GOT3 (cell line): ENCODE data around the gene GSTM4.
A peak's percentile ranks its signal among the peaks of the same experiment; 100 is the strongest.
"Not testable (repeated sequence)": the region's sequence is repeated elsewhere in the genome, so short reads cannot be mapped to it uniquely, and the experiment has no call there.

Experiments used
- DNase-seq: peaks from one replicate; lab custom pipeline; 2025; ENCODE audit warnings: mixed read lengths; lab: John Stamatoyannopoulos, UW

Gene GSTM4

GRCh38 chr1:109637446-109637845 lies 18.5 kb upstream of the GSTM4 start:
- DNase-seq: no peak

- DNase-seq: no peak
Measured at GRCh38 chr1:109639063-109639840, 16.6 kb upstream of the GSTM4 start.

- DNase-seq: no peak
Measured at GRCh38 chr1:109639841-109640184, 16.1 kb upstream of the GSTM4 start.

DNA sequence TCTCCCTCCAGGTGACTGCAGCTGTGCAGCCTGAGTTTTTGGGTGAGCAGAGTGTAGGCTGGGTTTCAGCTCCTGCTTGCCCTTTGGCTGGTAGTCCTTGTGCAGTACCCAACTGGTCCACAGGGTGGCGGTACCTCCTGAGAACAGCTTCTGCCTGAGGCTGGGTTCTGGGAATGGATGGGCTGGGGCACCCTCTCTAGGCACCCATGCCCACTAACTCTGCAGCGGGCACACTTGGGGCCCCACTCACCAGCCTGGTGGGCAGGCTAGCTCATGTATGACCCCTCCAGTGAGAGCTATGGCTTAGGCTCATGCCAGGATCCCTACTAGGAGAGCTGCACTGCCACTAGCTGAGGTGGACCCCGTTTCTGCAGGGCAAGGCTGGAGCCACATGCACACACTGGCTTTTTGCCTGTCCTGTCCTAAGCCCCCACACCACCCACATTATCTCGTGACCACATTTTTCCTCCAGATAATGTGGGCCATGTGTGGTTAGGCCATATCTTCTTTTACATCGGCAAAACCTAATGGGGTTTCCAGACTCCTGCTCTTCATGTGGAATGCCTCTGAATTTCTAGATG lies 15.5 kb upstream of the GSTM4 start:
- no peak for DNase-seq

DNA sequence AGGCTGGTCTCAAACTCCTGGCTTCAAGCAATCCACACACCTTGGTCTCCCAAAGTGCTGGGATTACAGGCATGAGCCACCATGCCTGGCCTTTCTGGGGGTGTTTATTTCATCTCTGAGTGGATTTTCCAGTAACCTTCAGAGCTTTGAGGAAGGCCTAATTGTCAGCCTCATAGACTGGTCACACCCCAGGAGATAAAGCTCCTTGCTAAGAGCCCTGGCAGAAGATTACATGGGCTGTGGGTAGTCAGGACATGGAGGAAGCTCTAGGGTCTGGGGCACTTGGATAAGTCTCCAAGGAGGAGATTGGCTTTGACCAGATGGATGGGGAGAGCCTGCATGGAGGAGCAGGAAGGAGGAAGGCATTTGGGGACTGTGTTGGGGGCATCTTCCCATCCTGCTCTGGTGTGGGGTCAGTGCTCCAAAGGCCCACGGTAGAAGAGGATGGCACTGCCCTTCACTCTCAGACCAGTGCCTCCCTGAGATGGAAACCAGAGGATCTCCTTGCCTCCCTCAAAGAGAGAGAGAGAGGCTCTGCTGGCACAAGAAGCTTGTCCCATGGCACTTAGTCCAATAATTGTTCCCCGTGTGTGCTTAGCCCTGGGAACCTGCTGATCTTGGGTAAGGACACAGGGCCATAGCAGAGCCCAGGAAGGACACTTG lies 14.7 kb upstream of the GSTM4 start:
- DNase-seq: no peak

DNA sequence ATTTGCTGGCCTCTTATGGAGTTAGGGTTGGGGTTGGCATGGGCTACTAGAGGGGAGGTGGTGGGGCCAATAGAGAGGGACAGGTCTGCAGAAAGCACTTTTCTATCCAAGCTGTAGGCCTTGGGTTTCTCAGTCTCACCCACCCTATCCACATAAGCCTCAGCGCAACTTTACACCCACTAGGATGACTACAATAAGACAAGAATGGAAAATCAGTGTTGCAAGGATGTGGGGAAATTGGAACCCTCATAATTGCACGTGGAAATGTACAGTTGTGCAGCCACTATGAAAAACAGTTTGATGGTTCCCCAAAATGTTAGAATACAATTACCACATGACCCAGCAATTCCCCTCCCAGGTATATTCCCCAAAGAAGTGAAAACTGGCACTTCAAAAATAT lies 14.0 kb upstream of the GSTM4 start:
- DNase-seq: no peak

DNA sequence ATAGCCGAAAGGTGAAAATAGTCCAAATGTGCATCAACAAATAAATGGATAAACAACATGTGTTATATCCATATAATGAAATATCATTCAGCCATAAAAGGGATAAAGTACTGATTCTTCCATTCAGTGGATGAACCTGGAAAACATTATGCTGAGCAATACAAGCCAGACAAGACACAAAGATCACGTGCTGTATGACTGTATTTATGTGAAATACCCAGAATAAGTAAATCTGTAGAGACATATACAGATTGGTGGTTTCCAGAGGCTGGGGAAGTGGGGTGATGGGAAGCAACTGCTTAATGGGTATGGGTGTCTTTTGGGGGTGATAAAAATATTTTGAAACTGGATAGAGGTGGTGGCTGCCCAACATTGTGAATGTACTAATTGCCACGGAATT lies 13.3 kb upstream of the GSTM4 start:
- DNase-seq: no peak

DNA sequence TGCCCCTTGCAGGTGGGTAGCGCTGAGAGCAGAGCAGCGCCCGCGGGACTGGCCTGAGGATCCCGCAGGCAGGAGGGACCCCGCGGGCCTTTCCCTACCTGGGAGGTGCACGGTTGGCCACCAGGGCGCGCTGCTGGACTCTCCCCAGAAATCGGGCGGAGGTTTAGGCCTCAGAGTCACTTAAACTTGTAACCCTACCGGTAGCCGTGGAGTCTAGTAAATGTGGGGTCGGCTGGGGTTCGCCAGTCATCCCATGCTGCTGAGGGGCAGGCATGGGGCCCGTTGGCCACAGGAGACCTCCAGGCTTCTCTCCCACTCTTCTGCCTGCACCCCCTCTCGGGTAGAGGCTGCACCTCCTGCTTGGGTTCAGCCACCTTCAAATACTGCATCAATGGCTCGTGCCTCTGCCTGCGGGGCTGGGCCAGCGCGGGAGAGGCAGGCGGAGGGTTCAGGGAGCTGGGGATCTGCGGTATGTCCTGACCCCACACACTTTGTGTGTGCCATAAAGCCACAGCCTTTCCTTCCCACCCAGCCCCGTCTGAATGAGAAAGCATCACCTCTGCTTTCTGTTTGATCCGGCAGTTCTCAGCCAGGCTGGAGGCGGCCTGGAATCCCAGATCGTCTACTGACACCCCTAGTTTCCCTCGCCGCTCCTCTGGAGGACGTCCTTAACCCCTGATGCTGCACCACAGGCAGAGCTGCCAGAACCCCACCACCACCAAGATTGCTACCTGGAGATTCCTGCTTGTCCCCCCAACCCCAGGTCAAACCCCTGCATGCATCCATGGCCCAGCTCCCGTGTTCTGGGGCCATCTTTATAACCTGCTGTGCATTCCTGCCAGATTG lies 12.3 kb upstream of the GSTM4 start:
- peak; percentile 3 for DNase-seq

DNA sequence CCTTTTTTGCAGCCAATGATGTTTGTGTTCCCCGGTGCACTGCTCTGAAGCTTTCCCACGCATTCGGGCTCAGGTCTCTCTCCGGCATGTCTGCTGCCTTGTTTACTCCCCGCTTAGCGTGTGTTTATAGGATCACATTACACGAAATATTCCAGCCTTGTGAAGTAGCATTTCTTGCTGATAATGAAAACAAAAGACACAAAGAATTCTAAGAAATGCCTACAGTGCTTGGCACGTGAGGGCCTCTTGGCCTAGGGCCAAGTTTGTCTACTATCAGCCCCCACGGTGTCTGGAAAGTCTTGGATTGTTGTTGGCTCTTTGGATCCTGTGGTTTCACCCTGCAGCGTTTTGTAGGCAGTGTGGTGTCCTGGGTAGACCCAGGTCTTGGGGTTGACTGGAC lies 11.2 kb upstream of the GSTM4 start:
- no peak for DNase-seq

GRCh38 chr1:109649491-109649914 lies 6.4 kb upstream of the GSTM4 start:
- DNase-seq: no peak

GRCh38 chr1:109650609-109651008 lies 5.3 kb upstream of the GSTM4 start:
- DNase-seq: no peak

- no peak for DNase-seq
Measured at GRCh38 chr1:109652402-109652801, 3.5 kb upstream of the GSTM4 start.

DNA sequence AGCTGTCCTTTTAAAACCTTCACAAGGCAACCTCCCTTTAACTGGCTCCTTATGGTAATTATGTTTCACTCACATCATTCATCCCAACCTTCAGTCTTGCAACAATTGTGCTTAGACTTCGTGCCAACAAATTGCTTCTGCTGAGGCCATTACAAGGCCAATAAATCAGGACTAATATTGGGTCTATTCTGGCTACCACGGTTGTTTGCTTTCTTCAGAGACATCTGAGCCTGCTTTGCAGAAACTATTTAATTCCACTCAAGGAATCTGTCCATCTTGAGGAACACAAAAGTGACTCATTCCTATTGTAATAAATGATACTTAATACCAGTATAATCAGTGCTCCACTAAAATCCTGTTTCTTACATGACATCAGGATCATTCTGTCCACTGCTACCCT lies 2.6 kb upstream of the GSTM4 start:
- DNase-seq: no peak

DNA sequence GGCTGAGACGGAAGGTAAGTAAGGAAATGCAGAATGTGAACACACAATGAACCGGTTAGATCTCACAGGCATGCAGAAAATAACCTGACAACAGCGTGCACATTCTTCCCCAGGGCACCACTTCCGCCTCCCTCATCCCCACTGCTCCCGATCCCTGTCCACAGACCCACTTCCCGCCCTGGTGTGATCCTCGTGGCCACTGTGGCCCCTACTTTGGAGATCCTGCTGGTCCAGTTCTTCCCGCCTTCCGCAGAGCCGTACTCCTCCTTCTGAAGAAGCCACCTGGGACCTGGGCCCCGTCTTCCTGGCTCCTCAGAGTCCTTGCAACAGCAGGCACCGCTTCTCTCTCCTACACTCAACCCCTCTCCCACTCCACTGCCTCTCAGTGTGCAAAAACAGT lies 1.4 kb upstream of the GSTM4 start:
- no peak for DNase-seq

DNA sequence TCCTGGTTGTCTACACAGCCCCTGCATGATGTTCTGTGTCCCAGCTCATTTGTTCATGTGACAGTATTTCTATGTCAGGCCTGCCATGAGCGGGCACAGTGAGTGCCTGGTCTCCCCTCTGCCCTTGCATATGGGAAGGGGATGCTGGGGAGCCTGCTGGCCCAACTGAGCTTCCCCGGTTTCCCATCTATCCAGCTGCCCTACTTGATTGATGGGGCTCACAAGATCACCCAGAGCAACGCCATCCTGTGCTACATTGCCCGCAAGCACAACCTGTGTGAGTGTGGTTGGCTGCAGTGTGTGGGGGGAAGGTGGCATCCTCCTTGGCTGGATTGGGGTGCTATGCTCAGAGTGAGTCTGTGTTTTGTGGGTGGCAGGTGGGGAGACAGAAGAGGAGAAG lies 1.5 kb downstream of the GSTM4 start:
- no peak for DNase-seq

GRCh38 chr1:109657970-109658369 lies 2.1 kb downstream of the GSTM4 start:
- no peak for DNase-seq

- no peak for DNase-seq
Measured at GRCh38 chr1:109658533-109659042, 2.7 kb downstream of the GSTM4 start.

DNA sequence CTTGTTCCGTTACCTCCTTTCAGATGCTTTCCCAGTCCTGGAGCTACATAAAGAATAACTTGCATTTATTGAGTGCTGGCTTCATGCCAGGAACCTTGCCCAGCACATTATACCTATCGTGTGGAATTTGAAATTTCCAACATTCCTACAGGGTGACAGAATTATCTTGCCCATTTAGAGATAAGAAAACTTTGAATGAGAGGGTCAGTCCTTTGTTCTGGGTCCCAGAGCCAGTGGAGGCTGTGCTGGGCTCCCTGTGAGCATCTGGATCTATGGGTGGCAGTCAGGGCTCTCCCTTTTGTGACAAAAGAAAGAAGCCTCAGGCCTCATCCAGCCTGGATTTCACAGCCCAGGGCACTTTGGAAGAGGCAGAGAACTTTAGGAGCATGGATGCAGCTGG lies 3.2 kb downstream of the GSTM4 start:
- DNase-seq: no peak

- no peak for DNase-seq
Measured at GRCh38 chr1:109659997-109660690, 4.2 kb downstream of the GSTM4 start.

DNA sequence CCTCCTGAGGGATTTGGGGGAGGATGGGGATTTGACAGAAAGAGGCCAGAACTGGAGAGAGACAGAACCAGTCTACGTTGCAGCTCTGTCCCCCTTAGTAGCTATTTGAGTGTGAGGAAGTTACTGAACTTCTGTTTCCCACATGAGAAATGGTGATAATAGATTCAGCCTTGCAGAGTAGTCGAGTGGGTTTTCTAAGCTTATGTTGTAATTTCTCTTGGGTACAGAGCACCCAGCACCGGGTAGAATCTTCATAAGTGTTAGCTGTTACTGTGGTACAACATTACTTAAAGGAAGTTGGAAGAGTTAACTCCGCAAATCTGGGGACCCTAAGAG lies 4.8 kb downstream of the GSTM4 start:
- not testable (repeated sequence) for DNase-seq

GRCh38 chr1:109661391-109661790 lies 5.5 kb downstream of the GSTM4 start:
- no peak for DNase-seq

GRCh38 chr1:109664671-109665070 lies 8.8 kb downstream of the GSTM4 start:
- no peak for DNase-seq
